MCF 10A (cell line): ENCODE data around the gene NCEH1. TPM values are rescaled to one million over a fixed set of nuclear protein-coding genes. Genes with fewer than 3 reads are reported as not detected.

Source experiments
- BruUV-seq: library from RNA; stranded (reverse); fragments of 400-500 nt; replicated peaks from 2 replicates; lab custom pipeline; 2021; lab: Mats Ljungman, UMichigan
- CTCF ChIA-PET: fragments of 300-600 bp; sonication (Branson Sonifier 250); formaldehyde crosslinking; extraction: SDS; loops from one replicate; lab custom pipeline; 2021; ENCODE audit warnings: antibody characterized with exemption, inconsistent platforms; lab: Yijun Ruan, JAX
- POLR2A ChIA-PET: fragments of 300-600, 350-650 bp; sonication (Branson Sonifier 250); formaldehyde crosslinking; extraction: SDS; loops from one replicate; lab custom pipeline; 2020; ENCODE audit warnings: antibody characterized with exemption, inconsistent platforms; lab: Yijun Ruan, JAX
- DNase-seq: peaks from one replicate; pipeline ENCODE4 v3.0.0-alpha.2; 2018; ENCODE audit not compliant: unreplicated experiment
- H3K27ac Mint-ChIP-seq: one replicate; pipeline ENCODE4 v1.8.0; 2022; ENCODE audit warnings: mild to moderate bottlenecking, low read depth, mixed read lengths; ENCODE audit not compliant: unreplicated experiment
- H3K27me3 Mint-ChIP-seq: one replicate; pipeline ENCODE4 v1.8.0; 2022; ENCODE audit warnings: mixed read lengths; ENCODE audit not compliant: insufficient read depth, unreplicated experiment
- H3K36me3 Mint-ChIP-seq: one replicate; pipeline ENCODE4 v1.8.0; 2022; ENCODE audit warnings: mild to moderate bottlenecking, moderate library complexity, mixed read lengths; ENCODE audit not compliant: insufficient read depth, unreplicated experiment
- H3K4me1 Mint-ChIP-seq: one replicate; pipeline ENCODE4 v1.8.0; 2022; ENCODE audit warnings: mixed read lengths; ENCODE audit not compliant: insufficient read depth, unreplicated experiment
- H3K4me3 Mint-ChIP-seq: one replicate; pipeline ENCODE4 v1.8.0; 2022; ENCODE audit warnings: mild to moderate bottlenecking, moderate library complexity, mixed read lengths; ENCODE audit not compliant: unreplicated experiment
- H3K9me3 Mint-ChIP-seq: one replicate; pipeline ENCODE4 v1.8.0; 2022; ENCODE audit warnings: mixed read lengths; ENCODE audit not compliant: unreplicated experiment
- intact Hi-C: fragments of 100-400 bp; cut with micrococcal nuclease; formaldehyde crosslinking; loops from 2 replicates; pipeline ENCODE4 v1.14.1; 2022
- total RNA-seq: library from RNA; stranded (reverse); gene quantifications from 2 replicates; pipeline ENCODE4 v1.2.3, GENCODE V29; 2022
- TF ChIP-seq, protein P1 (sequence below): fragments of 200-600 bp; IDR thresholded peaks from one replicate; pipeline ENCODE4 v1.8.0; 2022; ENCODE audit warnings: antibody characterized with exemption, mild to moderate bottlenecking; ENCODE audit not compliant: unreplicated experiment

The NCEH1 gene
- total RNA-seq, 1 experiment from 2014 or later: 28.8 TPM

DNA sequence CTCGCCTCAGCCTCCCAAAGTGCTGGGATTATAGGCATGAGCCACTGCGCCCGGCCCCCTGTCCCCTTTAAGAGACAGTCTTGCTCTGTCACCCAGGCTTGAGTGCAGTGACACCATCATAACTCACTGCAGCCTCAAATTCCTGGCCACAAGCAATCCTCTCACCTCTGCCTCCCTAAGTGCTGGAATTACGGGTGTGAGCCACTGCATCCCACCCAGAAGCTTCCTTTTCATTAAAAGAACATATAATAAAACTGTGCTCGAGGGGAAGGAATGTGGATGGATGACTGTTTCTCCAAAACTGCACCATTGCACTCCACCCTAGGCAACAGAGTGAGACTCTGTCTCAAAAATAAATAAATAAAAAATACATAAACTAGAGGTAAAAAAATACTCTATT, 70.1 kb downstream of the NCEH1 start:
- POLR2A ChIA-PET: no interaction called here
- CTCF ChIA-PET: interaction anchor here (0.8 to 1.7 kb wide), 4 partner anchors 14 to 26 kb away, joined by 3 to 8 read pairs (median 6); no protein-coding TSS in a partner anchor

DNA sequence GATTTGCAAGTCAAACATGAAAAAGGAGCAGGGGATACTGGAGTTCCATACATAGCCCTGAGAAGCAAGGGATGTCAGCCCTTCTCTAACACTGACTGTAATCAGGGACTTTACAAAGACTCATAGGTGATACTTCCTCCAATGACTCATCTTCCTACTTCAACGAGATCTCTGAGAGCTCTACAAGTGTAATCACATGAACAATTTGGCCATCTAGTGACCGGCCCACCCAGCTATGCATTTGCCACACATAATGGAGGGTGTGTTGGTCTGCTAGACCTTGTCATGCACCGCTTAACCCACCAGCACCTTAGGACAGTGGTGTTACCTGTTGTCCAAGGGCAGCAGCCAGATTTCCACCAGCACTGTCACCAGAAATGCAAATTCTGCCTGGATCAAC, 75.3 kb downstream of the NCEH1 start:
- TF ChIP-seq, protein P1, sequence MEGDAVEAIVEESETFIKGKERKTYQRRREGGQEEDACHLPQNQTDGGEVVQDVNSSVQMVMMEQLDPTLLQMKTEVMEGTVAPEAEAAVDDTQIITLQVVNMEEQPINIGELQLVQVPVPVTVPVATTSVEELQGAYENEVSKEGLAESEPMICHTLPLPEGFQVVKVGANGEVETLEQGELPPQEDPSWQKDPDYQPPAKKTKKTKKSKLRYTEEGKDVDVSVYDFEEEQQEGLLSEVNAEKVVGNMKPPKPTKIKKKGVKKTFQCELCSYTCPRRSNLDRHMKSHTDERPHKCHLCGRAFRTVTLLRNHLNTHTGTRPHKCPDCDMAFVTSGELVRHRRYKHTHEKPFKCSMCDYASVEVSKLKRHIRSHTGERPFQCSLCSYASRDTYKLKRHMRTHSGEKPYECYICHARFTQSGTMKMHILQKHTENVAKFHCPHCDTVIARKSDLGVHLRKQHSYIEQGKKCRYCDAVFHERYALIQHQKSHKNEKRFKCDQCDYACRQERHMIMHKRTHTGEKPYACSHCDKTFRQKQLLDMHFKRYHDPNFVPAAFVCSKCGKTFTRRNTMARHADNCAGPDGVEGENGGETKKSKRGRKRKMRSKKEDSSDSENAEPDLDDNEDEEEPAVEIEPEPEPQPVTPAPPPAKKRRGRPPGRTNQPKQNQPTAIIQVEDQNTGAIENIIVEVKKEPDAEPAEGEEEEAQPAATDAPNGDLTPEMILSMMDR: no peak
- CTCF ChIA-PET: interaction anchor here (0.9 kb wide), 1 partner anchor 37 kb away, joined by 3 read pairs; no protein-coding TSS in a partner anchor
- Mint-ChIP-seq H3K27ac (no peak overlapping the region), H3K4me1 (peaks cover 5% of the 10 kb centered on the region), H3K4me3 (no peak overlapping the region), H3K27me3 (no peaks in the 10 kb centered on the region), H3K36me3 (peaks cover 23% of the 10 kb centered on the region), H3K9me3 (no peaks in the 10 kb centered on the region)
- POLR2A ChIA-PET: interaction anchor here (0.7 to 1.1 kb wide), 2 partner anchors 10 to 12 kb away, joined by 3 read pairs; no protein-coding TSS in a partner anchor
- intact Hi-C loops: no loop called here
- no TSS peak for BruUV-seq
- peak; percentile 40 for DNase-seq

More for the DNA sequence above, 70.1 kb downstream of the NCEH1 start:
- Mint-ChIP-seq H3K36me3 (peaks cover 16% of the 10 kb centered on the region), H3K4me1 (peaks cover 1% of the 10 kb centered on the region), H3K27me3 (no peaks in the 10 kb centered on the region), H3K4me3 (no peak overlapping the region), H3K9me3 (peaks cover 7% of the 10 kb centered on the region), H3K27ac (no peak overlapping the region)
- no peak for DNase-seq
- BruUV-seq: no TSS peak
- intact Hi-C loops: no loop called here
- TF ChIP-seq, protein P1: no peak

DNA sequence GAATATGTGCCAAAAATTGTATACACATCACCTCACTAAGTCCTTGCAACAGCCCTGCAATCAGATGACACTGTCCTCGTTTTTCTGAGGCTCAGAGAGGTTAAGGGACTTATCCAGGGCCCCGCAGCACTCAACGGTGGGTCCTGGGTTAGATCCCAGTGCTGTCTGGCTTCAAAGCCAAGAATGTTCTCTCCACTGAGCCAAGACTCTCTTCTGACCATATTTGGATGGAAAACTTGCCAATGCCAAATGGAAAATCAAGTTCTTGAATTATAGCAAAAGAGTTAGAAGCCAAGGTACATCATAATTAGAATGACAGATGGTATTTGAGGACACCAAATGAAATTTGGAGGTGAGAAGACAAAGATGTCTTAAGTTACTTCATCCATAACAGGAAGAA, 75.9 kb downstream of the NCEH1 start:
- CTCF ChIA-PET: interaction anchor here (0.9 kb wide), 1 partner anchor 38 kb away, joined by 3 read pairs; no protein-coding TSS in a partner anchor

DNA sequence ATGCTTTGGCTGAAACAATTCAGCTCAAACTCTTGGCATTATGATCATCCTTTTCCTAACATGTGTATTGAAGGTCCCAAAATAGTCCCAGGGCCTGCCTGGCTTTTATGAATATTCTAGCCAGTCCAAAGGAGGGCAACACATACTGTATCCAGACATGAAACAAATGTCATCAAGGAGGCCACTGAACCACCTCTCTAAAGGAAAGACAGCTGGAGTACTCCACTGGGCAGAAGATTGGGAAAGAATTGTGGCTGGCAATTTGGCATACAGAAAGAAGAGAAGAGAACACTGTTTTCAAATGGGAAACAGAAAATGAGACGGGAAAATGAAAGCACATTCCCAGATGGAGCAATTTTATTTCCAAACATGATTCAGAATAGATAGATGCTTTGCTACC, 80.6 kb downstream of the NCEH1 start:
- H3K9me3 Mint-ChIP-seq: no peaks in the 10 kb centered on the region
- DNase-seq: no peak
- no peaks in the 10 kb centered on the region for H3K27me3 Mint-ChIP-seq
- CTCF ChIA-PET: interaction anchor here (0.6 to 1.5 kb wide), 3 partner anchors 36 to 250 kb away, joined by 3 to 4 read pairs (median 4); partner anchors contain the start of gene NCEH1
- no peak overlapping the region for H3K27ac Mint-ChIP-seq
- no TSS peak for BruUV-seq
- H3K4me3 Mint-ChIP-seq: no peak overlapping the region
- intact Hi-C loops: no loop called here
- POLR2A ChIA-PET: no interaction called here
- peaks cover 25% of the 10 kb centered on the region for H3K4me1 Mint-ChIP-seq
- H3K36me3 Mint-ChIP-seq: peaks cover 16% of the 10 kb centered on the region
- TF ChIP-seq, protein P1: no peak

More for the DNA sequence above, 75.9 kb downstream of the NCEH1 start:
- POLR2A ChIA-PET: interaction anchor here (0.7 kb wide), 2 partner anchors 11 to 16 kb away, joined by 3 read pairs; no protein-coding TSS in a partner anchor
- no peak overlapping the region for H3K27ac Mint-ChIP-seq
- TF ChIP-seq, protein P1: no peak
- H3K36me3 Mint-ChIP-seq: peaks cover 21% of the 10 kb centered on the region
- no peaks in the 10 kb centered on the region for H3K27me3 Mint-ChIP-seq
- peaks cover 10% of the 10 kb centered on the region for H3K4me1 Mint-ChIP-seq
- H3K9me3 Mint-ChIP-seq: no peaks in the 10 kb centered on the region
- DNase-seq: no peak
- H3K4me3 Mint-ChIP-seq: no peak overlapping the region
- intact Hi-C loops: no loop called here
- no TSS peak for BruUV-seq
